ENCODE measurements around the gene PALMD.

- TF ChIP-seq CTCF (IDR thresholded peaks at IDR 0.05): no peak
- no peak for TF ChIP-seq EZH2phosphoT487 (IDR thresholded peaks at IDR 0.05)
Measured at GRCh38 chr1:99672530-99673213, 26.8 kb downstream of the PALMD start.

Data from neural progenitor cell (in vitro differentiated cells).